ENCODE measurements around the gene NUP210.

The NUP210 gene

DNA sequence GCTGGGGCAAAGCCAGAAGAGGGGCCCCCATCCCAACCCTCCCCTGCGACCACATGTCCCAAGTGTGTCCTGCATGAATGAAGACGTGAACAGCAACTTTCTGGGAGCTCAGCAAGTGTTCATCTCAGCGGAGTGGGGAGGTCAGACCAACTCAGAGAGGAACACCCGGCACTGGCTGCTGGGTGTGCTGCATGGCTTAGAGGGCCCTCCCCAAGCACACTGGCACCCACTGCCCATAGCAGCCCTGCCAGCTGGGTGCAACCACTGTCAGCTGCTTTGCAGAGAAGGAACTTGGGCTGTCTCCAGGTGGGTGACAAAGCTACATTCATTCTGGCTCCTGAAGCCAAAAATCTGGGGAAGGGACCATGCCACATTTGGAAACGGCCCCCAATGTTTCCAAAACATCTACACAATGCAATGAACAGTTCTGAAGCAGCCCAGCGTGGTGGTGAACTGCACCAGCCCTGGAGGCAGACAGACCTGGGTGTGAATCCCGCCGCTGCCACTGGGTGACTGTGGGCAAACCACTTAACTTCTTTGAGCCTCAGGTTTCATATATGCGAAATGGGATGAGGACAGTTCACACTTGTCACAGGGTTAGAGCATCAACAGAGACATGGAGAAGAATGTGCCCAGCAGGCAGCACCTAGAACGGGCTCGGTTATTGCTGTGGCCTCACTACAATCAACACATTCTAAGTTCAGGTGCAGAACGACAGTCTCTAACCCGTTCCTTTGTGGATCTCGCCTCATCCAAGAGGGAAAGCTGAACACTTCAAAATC, 145.4 kb downstream of the NUP210 start:
- H3K27ac Mint-ChIP-seq = no peak overlapping the region
- TF ChIP-seq, protein P1, sequence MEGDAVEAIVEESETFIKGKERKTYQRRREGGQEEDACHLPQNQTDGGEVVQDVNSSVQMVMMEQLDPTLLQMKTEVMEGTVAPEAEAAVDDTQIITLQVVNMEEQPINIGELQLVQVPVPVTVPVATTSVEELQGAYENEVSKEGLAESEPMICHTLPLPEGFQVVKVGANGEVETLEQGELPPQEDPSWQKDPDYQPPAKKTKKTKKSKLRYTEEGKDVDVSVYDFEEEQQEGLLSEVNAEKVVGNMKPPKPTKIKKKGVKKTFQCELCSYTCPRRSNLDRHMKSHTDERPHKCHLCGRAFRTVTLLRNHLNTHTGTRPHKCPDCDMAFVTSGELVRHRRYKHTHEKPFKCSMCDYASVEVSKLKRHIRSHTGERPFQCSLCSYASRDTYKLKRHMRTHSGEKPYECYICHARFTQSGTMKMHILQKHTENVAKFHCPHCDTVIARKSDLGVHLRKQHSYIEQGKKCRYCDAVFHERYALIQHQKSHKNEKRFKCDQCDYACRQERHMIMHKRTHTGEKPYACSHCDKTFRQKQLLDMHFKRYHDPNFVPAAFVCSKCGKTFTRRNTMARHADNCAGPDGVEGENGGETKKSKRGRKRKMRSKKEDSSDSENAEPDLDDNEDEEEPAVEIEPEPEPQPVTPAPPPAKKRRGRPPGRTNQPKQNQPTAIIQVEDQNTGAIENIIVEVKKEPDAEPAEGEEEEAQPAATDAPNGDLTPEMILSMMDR (IDR thresholded peaks at IDR 0.05; ENCODE audit: unreplicated experiment in 3 of 3) = no peak
- H3K4me1 Mint-ChIP-seq = peaks cover 16% of the 10 kb centered on the region
- no peaks in the 10 kb centered on the region for H3K9me3 Mint-ChIP-seq
- no peaks in the 10 kb centered on the region for H3K36me3 Mint-ChIP-seq (ENCODE audit: low read depth)
- H3K27me3 Mint-ChIP-seq (ENCODE audit: low read depth) = peaks cover 49% of the 10 kb centered on the region
- no peak overlapping the region for H3K4me3 Mint-ChIP-seq

DNA sequence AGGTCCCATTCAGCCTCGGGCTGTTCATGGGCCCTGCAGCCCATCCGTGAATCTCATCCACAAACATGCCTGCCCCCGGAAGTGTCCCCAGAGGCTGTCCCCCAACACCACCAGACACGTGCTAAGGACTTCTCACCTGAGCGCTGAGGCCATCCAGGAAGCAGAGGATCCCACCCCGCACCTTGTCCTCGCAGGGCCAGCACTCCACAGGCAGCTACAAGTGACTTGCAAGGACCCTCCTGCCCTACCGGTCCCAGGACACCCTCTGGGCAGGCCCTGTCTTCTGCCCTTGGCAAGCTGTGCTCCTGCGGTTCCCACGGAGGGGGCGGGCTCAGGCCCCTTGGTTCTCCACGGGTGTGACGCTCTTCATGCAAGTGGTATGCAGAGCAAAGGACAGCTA, 146.0 kb downstream of the NUP210 start:
- Mint-ChIP-seq H3K27ac (no peak overlapping the region), H3K9me3 (peaks cover 3% of the 10 kb centered on the region), H3K27me3 (ENCODE audit: low read depth) (peaks cover 46% of the 10 kb centered on the region), H3K36me3 (ENCODE audit: low read depth) (no peaks in the 10 kb centered on the region), H3K4me3 (no peak overlapping the region), H3K4me1 (peaks cover 16% of the 10 kb centered on the region)
- TF ChIP-seq, protein P1 (IDR thresholded peaks at IDR 0.05; ENCODE audit: unreplicated experiment in 3 of 3) = no peak

DNA sequence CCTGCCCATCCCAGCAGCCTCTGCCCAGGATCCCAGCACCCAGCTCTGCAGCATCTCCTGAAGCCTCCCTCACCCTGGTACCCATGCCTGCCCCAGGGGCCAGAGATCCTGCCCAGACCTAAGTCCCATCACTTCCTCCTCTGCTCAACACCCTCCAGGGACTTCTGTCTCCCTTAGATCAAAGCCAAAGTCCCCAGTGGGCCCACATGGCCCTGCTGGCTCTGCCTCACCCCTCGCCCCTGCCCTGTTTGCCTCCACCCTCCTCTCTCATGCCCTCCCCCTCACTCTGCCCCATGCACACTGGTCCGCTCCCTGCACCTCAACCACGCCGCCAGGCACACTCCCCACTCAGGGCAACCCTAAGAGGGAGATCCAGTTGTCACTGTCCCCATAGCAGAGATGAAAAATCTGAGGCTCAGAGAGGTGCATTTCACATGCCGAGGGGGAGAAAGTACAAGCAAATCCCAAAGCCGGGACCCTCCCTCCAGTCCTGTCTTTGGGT, 146.5 kb downstream of the NUP210 start:
- Mint-ChIP-seq H3K9me3 (peaks cover 3% of the 10 kb centered on the region), H3K4me1 (peaks cover 16% of the 10 kb centered on the region), H3K36me3 (ENCODE audit: low read depth) (no peaks in the 10 kb centered on the region), H3K4me3 (no peak overlapping the region), H3K27ac (no peak overlapping the region), H3K27me3 (ENCODE audit: low read depth) (peaks cover 44% of the 10 kb centered on the region)
- TF ChIP-seq, protein P1 (IDR thresholded peaks at IDR 0.05; ENCODE audit: unreplicated experiment in 3 of 3) = no peak

DNA sequence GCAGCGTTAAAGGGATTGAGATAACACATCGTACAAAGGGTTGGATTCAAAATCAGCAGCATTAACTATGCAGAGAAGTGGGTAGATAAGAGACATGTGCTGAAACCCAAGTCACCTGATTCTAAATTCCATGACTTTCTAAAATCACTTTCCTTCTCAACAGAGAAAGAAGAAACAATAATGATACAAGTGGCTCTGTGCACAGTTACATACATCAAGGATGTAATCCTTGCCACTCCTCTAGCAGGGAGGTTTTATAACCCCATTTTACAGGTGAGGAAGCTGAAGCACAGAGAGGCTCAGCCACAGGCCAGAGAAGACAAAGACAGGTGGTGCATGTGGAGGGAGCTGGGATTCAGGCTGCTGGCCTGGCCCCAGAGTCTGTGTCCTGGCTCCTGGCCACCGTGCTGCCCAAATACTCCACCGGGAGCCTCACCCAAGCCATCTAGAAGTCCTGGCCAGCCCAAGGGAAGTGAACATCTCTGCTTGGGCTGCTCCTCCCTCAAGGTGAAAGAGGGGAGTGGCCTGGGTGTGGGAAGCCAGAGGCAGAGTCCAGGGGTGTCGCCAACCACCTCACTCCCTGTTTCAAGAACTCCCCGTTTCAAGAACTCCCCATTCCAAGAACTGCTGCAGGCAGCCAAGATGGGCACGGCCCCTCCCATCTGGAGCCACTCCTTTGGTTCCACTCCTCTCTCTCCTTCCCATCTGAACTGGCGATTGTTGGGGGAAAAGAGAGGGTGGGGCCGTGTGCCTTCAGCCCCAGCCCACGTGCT, 147.1 kb downstream of the NUP210 start:
- peaks cover 15% of the 10 kb centered on the region for H3K4me1 Mint-ChIP-seq
- H3K27ac Mint-ChIP-seq = no peak overlapping the region
- no peaks in the 10 kb centered on the region for H3K36me3 Mint-ChIP-seq (ENCODE audit: low read depth)
- TF ChIP-seq, protein P1 (IDR thresholded peaks at IDR 0.05; ENCODE audit: unreplicated experiment in 3 of 3) = no peak
- H3K4me3 Mint-ChIP-seq = no peak overlapping the region
- H3K27me3 Mint-ChIP-seq (ENCODE audit: low read depth) = peaks cover 43% of the 10 kb centered on the region
- H3K9me3 Mint-ChIP-seq = peaks cover 3% of the 10 kb centered on the region

DNA sequence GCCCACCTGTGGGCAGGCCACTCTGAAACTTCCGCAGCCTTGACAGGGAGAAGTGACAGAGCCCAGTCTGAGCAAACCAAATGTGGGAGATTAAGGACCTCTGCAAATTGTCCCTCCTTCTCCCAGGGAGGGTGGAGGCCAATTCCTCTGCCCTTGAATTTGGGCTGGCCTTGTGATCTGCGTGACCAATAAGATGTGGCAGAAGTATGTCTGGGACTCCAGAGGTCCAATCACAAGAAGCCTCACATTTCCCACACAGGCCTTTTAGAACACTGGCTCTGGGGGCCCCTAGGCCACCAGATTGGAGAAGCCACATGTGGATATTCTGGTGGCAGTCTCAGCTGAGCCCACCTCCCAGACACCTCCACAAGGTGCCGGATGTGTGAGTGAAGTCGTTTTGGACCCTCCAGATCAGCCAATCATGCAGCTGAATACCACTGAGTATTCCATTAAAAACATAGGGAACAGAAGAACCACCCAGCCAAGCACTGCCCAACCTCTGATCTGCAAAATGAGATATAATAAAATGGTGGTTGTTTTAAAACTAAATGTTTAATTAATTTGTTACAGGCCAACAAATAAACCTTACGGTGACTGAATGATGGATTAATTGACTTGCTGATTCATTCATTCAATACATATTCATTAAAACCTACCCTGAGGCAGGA, 150.3 kb downstream of the NUP210 start:
- Mint-ChIP-seq H3K4me1 (no peaks in the 10 kb centered on the region), H3K27me3 (ENCODE audit: low read depth) (peaks cover 37% of the 10 kb centered on the region), H3K4me3 (no peak overlapping the region), H3K36me3 (ENCODE audit: low read depth) (peaks cover 4% of the 10 kb centered on the region), H3K27ac (no peak overlapping the region), H3K9me3 (peaks cover 6% of the 10 kb centered on the region)
- TF ChIP-seq, protein P1 (IDR thresholded peaks at IDR 0.05; ENCODE audit: unreplicated experiment in 3 of 3) = no peak
